ENCODE results near the gene RCVRN. TPM values are rescaled to one million over a fixed set of nuclear protein-coding genes. Genes with fewer than 3 reads are reported as not detected.

RCVRN gene
- total RNA-seq, 1 experiment from 2014 or later: not detected

- Histone ChIP-seq H3K36me3 (ENCODE audit: insufficient read depth, low read length) (no peaks in the 10 kb centered on the region; the same call in 1 of the 2 replicates), H2AFZ (ENCODE audit: low read length) (no peak overlapping the region)
Observed at GRCh38 chr17:9908649-9909042, 3.6 kb upstream of the RCVRN start.

GRCh38 chr17:9907883-9908648, 3.0 kb upstream of the RCVRN start:
- Histone ChIP-seq H3K4me3 (ENCODE audit: low read length) (no peak overlapping the region), H3K79me2 (ENCODE audit: low read length) (no peaks in the 10 kb centered on the region), H3K27me3 (ENCODE audit: low read length) (no peaks in the 10 kb centered on the region), H3K4me1 (ENCODE audit: low read length) (no peaks in the 10 kb centered on the region), H3K9ac (ENCODE audit: low read length) (no peak overlapping the region), H4K20me1 (ENCODE audit: insufficient read depth, low read depth, low read length) (no peaks in the 10 kb centered on the region; the same call in 1 of the 2 replicates), H3K9me3 (ENCODE audit: low read length) (no peaks in the 10 kb centered on the region), H3K9me2 (replicated peaks; ENCODE audit: insufficient read depth, low read length) (no peaks in the 10 kb centered on the region), H3K4me2 (ENCODE audit: low read depth, low read length, poor library complexity, severe bottlenecking) (no peak overlapping the region), H3K27ac (ENCODE audit: low read length) (no peak overlapping the region), H3K36me3 (ENCODE audit: insufficient read depth, low read length) (no peaks in the 10 kb centered on the region; the same call in 1 of the 2 replicates), H2AFZ (ENCODE audit: low read length) (no peak overlapping the region)
- no peak for DNase-seq

More at GRCh38 chr17:9908649-9909042, 3.6 kb upstream of the RCVRN start:
- Histone ChIP-seq H3K9me2 (replicated peaks; ENCODE audit: insufficient read depth, low read length) (no peaks in the 10 kb centered on the region), H3K4me3 (ENCODE audit: low read length) (no peak overlapping the region), H3K9ac (ENCODE audit: low read length) (no peak overlapping the region), H4K20me1 (ENCODE audit: insufficient read depth, low read depth, low read length) (no peaks in the 10 kb centered on the region; the same call in 1 of the 2 replicates), H3K4me2 (ENCODE audit: low read depth, low read length, poor library complexity, severe bottlenecking) (no peak overlapping the region), H3K79me2 (ENCODE audit: low read length) (no peaks in the 10 kb centered on the region), H3K27me3 (ENCODE audit: low read length) (no peaks in the 10 kb centered on the region), H3K4me1 (ENCODE audit: low read length) (no peaks in the 10 kb centered on the region), H3K27ac (ENCODE audit: low read length) (no peak overlapping the region), H3K9me3 (ENCODE audit: low read length) (no peaks in the 10 kb centered on the region)
- DNase-seq: no peak

- Histone ChIP-seq H3K9me3 (ENCODE audit: low read length) (no peaks in the 10 kb centered on the region), H3K9ac (ENCODE audit: low read length) (no peak overlapping the region), H3K27me3 (ENCODE audit: low read length) (no peaks in the 10 kb centered on the region), H2AFZ (ENCODE audit: low read length) (no peak overlapping the region), H3K79me2 (ENCODE audit: low read length) (no peaks in the 10 kb centered on the region), H3K4me2 (ENCODE audit: low read depth, low read length, poor library complexity, severe bottlenecking) (no peak overlapping the region), H3K9me2 (replicated peaks; ENCODE audit: insufficient read depth, low read length) (no peaks in the 10 kb centered on the region), H4K20me1 (ENCODE audit: insufficient read depth, low read depth, low read length) (no peaks in the 10 kb centered on the region), H3K4me1 (ENCODE audit: low read length) (no peaks in the 10 kb centered on the region), H3K36me3 (ENCODE audit: insufficient read depth, low read length) (no peaks in the 10 kb centered on the region), H3K4me3 (ENCODE audit: low read length) (no peak overlapping the region), H3K27ac (ENCODE audit: low read length) (no peak overlapping the region)
- no peak for DNase-seq
Observed at GRCh38 chr17:9907131-9907530, 2.1 kb upstream of the RCVRN start.

GRCh38 chr17:9906616-9907015, 1.5 kb upstream of the RCVRN start:
- Histone ChIP-seq H3K4me3 (ENCODE audit: low read length) (no peak overlapping the region), H3K36me3 (ENCODE audit: insufficient read depth, low read length) (no peaks in the 10 kb centered on the region), H3K9ac (ENCODE audit: low read length) (no peak overlapping the region), H3K9me2 (replicated peaks; ENCODE audit: insufficient read depth, low read length) (no peaks in the 10 kb centered on the region), H3K4me2 (ENCODE audit: low read depth, low read length, poor library complexity, severe bottlenecking) (no peak overlapping the region), H3K4me1 (ENCODE audit: low read length) (no peaks in the 10 kb centered on the region), H2AFZ (ENCODE audit: low read length) (no peak overlapping the region), H3K27me3 (ENCODE audit: low read length) (no peaks in the 10 kb centered on the region), H3K79me2 (ENCODE audit: low read length) (no peaks in the 10 kb centered on the region), H3K9me3 (ENCODE audit: low read length) (no peaks in the 10 kb centered on the region), H4K20me1 (ENCODE audit: insufficient read depth, low read depth, low read length) (no peaks in the 10 kb centered on the region), H3K27ac (ENCODE audit: low read length) (no peak overlapping the region)
- DNase-seq: no peak

- H3K4me1 ChIP-seq (ENCODE audit: low read length): no peaks in the 10 kb centered on the region
- H3K27ac ChIP-seq (ENCODE audit: low read length): no peak overlapping the region
- H3K9me2 ChIP-seq (replicated peaks; ENCODE audit: insufficient read depth, low read length): no peaks in the 10 kb centered on the region
- H3K4me3 ChIP-seq (ENCODE audit: low read length): no peak overlapping the region
- DNase-seq: peak; percentile 84
- no peak overlapping the region for H3K9ac ChIP-seq (ENCODE audit: low read length)
- no peaks in the 10 kb centered on the region for H3K36me3 ChIP-seq (ENCODE audit: insufficient read depth, low read length)
- no peaks in the 10 kb centered on the region for H4K20me1 ChIP-seq (ENCODE audit: insufficient read depth, low read depth, low read length)
- no peaks in the 10 kb centered on the region for H3K79me2 ChIP-seq (ENCODE audit: low read length)
- no peak overlapping the region for H3K4me2 ChIP-seq (ENCODE audit: low read depth, low read length, poor library complexity, severe bottlenecking)
- no peaks in the 10 kb centered on the region for H3K9me3 ChIP-seq (ENCODE audit: low read length)
- no peaks in the 10 kb centered on the region for H3K27me3 ChIP-seq (ENCODE audit: low read length)
- H2AFZ ChIP-seq (ENCODE audit: low read length): no peak overlapping the region
Observed at GRCh38 chr17:9905902-9906301, 831 bp upstream of the RCVRN start.

- Histone ChIP-seq H3K9me3 (ENCODE audit: low read length) (no peaks in the 10 kb centered on the region), H3K36me3 (ENCODE audit: insufficient read depth, low read length) (no peaks in the 10 kb centered on the region)
- DNase-seq: no peak
Observed at GRCh38 chr17:9904277-9905077, 594 bp downstream of the RCVRN start.

GRCh38 chr17:9902120-9902519, 3.0 kb downstream of the RCVRN start:
- Histone ChIP-seq H4K20me1 (ENCODE audit: insufficient read depth, low read depth, low read length) (no peaks in the 10 kb centered on the region), H3K4me1 (ENCODE audit: low read length) (no peaks in the 10 kb centered on the region), H3K4me2 (ENCODE audit: low read depth, low read length, poor library complexity, severe bottlenecking) (no peak overlapping the region), H3K36me3 (ENCODE audit: insufficient read depth, low read length) (no peaks in the 10 kb centered on the region), H3K27ac (ENCODE audit: low read length) (no peak overlapping the region), H3K9me2 (replicated peaks; ENCODE audit: insufficient read depth, low read length) (no peaks in the 10 kb centered on the region), H3K79me2 (ENCODE audit: low read length) (no peaks in the 10 kb centered on the region), H3K9ac (ENCODE audit: low read length) (no peak overlapping the region), H2AFZ (ENCODE audit: low read length) (no peak overlapping the region), H3K9me3 (ENCODE audit: low read length) (no peaks in the 10 kb centered on the region), H3K27me3 (ENCODE audit: low read length) (no peaks in the 10 kb centered on the region), H3K4me3 (ENCODE audit: low read length) (no peak overlapping the region)
- no peak for DNase-seq

More at GRCh38 chr17:9904277-9905077, 594 bp downstream of the RCVRN start:
- no peaks in the 10 kb centered on the region for H3K9me2 ChIP-seq (replicated peaks; ENCODE audit: insufficient read depth, low read length)
- no peak overlapping the region for H3K4me3 ChIP-seq (ENCODE audit: low read length)
- H3K79me2 ChIP-seq (ENCODE audit: low read length): no peaks in the 10 kb centered on the region
- no peaks in the 10 kb centered on the region for H4K20me1 ChIP-seq (ENCODE audit: insufficient read depth, low read depth, low read length)
- H2AFZ ChIP-seq (ENCODE audit: low read length): no peak overlapping the region
- H3K27me3 ChIP-seq (ENCODE audit: low read length): no peaks in the 10 kb centered on the region
- no peak overlapping the region for H3K27ac ChIP-seq (ENCODE audit: low read length)
- H3K9ac ChIP-seq (ENCODE audit: low read length): no peak overlapping the region
- no peak overlapping the region for H3K4me2 ChIP-seq (ENCODE audit: low read depth, low read length, poor library complexity, severe bottlenecking)
- no peaks in the 10 kb centered on the region for H3K4me1 ChIP-seq (ENCODE audit: low read length)

- Histone ChIP-seq H4K20me1 (ENCODE audit: insufficient read depth, low read depth, low read length) (no peaks in the 10 kb centered on the region), H3K79me2 (ENCODE audit: low read length) (no peaks in the 10 kb centered on the region), H2AFZ (ENCODE audit: low read length) (no peak overlapping the region), H3K27me3 (ENCODE audit: low read length) (no peaks in the 10 kb centered on the region), H3K4me3 (ENCODE audit: low read length) (no peak overlapping the region), H3K4me2 (ENCODE audit: low read depth, low read length, poor library complexity, severe bottlenecking) (no peak overlapping the region), H3K9me3 (ENCODE audit: low read length) (no peaks in the 10 kb centered on the region), H3K4me1 (ENCODE audit: low read length) (no peaks in the 10 kb centered on the region), H3K36me3 (ENCODE audit: insufficient read depth, low read length) (no peaks in the 10 kb centered on the region), H3K9ac (ENCODE audit: low read length) (no peak overlapping the region), H3K27ac (ENCODE audit: low read length) (no peak overlapping the region), H3K9me2 (replicated peaks; ENCODE audit: insufficient read depth, low read length) (no peaks in the 10 kb centered on the region)
- DNase-seq: no peak
Observed at GRCh38 chr17:9900784-9901183, 4.3 kb downstream of the RCVRN start.
